Activated CD4-positive, alpha-beta T cell treated with anti-CD3 and anti-CD28 coated beads, Interleukin-2, amount 50 U/mL, for 16 hours (primary cell): ENCODE data around the gene SLC22A1.
"Not testable (repeated sequence)": the region's sequence is repeated elsewhere in the genome, so short reads cannot be mapped to it uniquely, and the experiment has no call there.

Experiments used
- DNase-seq: peaks from one replicate; pipeline ENCODE4 v3.0.0-alpha.2; 2020

SLC22A1 gene

GRCh38 chr6:160121558-160121957 lies at the start of gene SLC22A1:
TSS of gene SLC22A1 (plus strand) at chr6:160121815. CDS start at chr6:160121936, 121 bp downstream.
- no peak for DNase-seq

- no peak for DNase-seq
These were observed 48.3 kb upstream of the SLC22A1 start for GRCh38 chr6:160073272-160073671.

- peak; percentile 27 for DNase-seq
These were observed 45.6 kb upstream of the SLC22A1 start for GRCh38 chr6:160076009-160076408.

- no peak for DNase-seq
These were observed 44.6 kb upstream of the SLC22A1 start for GRCh38 chr6:160077024-160077423.

GRCh38 chr6:160077526-160077925 lies 44.1 kb upstream of the SLC22A1 start:
- no peak for DNase-seq

- DNase-seq: no peak
These were observed 42.5 kb upstream of the SLC22A1 start for GRCh38 chr6:160078883-160079685.

- no peak for DNase-seq
These were observed 42.0 kb upstream of the SLC22A1 start for GRCh38 chr6:160079686-160080043.

GRCh38 chr6:160080097-160080496 lies 41.5 kb upstream of the SLC22A1 start:
- no peak for DNase-seq

- DNase-seq: no peak
These were observed 40.2 kb upstream of the SLC22A1 start for GRCh38 chr6:160081398-160081797.

- no peak for DNase-seq
These were observed 39.0 kb upstream of the SLC22A1 start for GRCh38 chr6:160082627-160083026.

- DNase-seq: no peak
These were observed 37.3 kb upstream of the SLC22A1 start for GRCh38 chr6:160084198-160084776.

- DNase-seq: no peak
These were observed 36.4 kb upstream of the SLC22A1 start for GRCh38 chr6:160085226-160085625.

GRCh38 chr6:160085713-160086505 lies 35.7 kb upstream of the SLC22A1 start:
- DNase-seq: no peak

- no peak for DNase-seq
These were observed 34.9 kb upstream of the SLC22A1 start for GRCh38 chr6:160086754-160087153.

GRCh38 chr6:160088069-160088783 lies 33.4 kb upstream of the SLC22A1 start:
- no peak for DNase-seq

- no peak for DNase-seq
These were observed 32.7 kb upstream of the SLC22A1 start for GRCh38 chr6:160088784-160089533.

- DNase-seq: no peak
These were observed 32.1 kb upstream of the SLC22A1 start for GRCh38 chr6:160089534-160089897.

GRCh38 chr6:160090442-160091239 lies 31.0 kb upstream of the SLC22A1 start:
- not testable (repeated sequence) for DNase-seq

GRCh38 chr6:160092176-160092575 lies 29.4 kb upstream of the SLC22A1 start:
- DNase-seq: not testable (repeated sequence)

- no peak for DNase-seq
These were observed 29.0 kb upstream of the SLC22A1 start for GRCh38 chr6:160092602-160093001.

GRCh38 chr6:160093061-160093460 lies 28.6 kb upstream of the SLC22A1 start:
- no peak for DNase-seq

GRCh38 chr6:160093946-160094345 lies 27.7 kb upstream of the SLC22A1 start:
- DNase-seq: no peak
